NCI-H2081 treated with DMSO at 0.1 percent for 48 hours (cell line): Measurements from ENCODE around the gene PSMD11.

Experiments
- DNase-seq: peaks from one replicate; lab custom pipeline; 2025; lab: John Stamatoyannopoulos, UW

The PSMD11 gene

GRCh38 chr17:32467949-32468348, 23.6 kb downstream of the PSMD11 start:
- no peak for DNase-seq

- no peak for DNase-seq
Measured at GRCh38 chr17:32470405-32471167, 26.3 kb downstream of the PSMD11 start.

DNA sequence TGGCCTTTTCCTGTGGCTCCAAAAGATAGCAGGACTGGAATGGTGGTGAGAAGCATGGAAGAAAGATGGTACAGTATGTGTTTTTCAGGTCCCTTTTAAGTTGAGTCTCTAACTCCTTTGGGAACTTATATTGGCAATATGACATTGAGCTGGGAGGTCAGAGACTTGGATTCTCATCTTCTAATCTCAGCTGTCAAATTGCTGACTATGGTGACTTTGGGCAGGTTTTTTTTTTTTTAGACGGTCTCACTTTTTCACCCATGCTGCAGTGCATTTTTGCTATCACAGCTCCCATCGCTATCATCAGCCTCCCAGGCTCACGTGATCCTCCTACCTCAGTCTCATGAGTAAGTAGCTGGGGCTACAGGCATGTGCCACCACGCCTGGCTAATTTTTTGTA, 27.3 kb downstream of the PSMD11 start:
- no peak for DNase-seq

GRCh38 chr17:32475258-32475657, 30.9 kb downstream of the PSMD11 start:
- DNase-seq = no peak

GRCh38 chr17:32477220-32477619, 32.9 kb downstream of the PSMD11 start:
- no peak for DNase-seq

- DNase-seq = no peak
Measured at GRCh38 chr17:32479074-32479617, 34.8 kb downstream of the PSMD11 start.

DNA sequence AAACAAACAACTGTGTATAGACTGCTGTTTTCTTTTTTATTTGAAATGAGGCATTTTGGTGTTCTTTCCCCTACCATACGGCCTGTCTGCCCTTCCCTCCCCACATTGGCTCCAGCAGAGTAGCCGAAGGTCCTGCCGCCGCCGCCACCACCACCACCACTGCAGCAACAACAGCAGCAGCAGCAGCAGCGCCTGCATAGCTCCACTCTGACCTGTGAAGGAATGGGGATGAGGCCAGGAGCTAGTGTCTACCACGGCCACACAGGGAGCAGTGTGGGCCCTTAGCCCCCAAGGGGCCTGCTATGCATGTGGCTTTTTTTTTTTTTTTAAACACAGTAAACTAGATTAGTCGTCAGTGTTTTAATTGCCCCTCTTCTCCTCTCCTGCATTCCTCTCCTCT, 36.9 kb downstream of the PSMD11 start:
- DNase-seq = no peak

DNA sequence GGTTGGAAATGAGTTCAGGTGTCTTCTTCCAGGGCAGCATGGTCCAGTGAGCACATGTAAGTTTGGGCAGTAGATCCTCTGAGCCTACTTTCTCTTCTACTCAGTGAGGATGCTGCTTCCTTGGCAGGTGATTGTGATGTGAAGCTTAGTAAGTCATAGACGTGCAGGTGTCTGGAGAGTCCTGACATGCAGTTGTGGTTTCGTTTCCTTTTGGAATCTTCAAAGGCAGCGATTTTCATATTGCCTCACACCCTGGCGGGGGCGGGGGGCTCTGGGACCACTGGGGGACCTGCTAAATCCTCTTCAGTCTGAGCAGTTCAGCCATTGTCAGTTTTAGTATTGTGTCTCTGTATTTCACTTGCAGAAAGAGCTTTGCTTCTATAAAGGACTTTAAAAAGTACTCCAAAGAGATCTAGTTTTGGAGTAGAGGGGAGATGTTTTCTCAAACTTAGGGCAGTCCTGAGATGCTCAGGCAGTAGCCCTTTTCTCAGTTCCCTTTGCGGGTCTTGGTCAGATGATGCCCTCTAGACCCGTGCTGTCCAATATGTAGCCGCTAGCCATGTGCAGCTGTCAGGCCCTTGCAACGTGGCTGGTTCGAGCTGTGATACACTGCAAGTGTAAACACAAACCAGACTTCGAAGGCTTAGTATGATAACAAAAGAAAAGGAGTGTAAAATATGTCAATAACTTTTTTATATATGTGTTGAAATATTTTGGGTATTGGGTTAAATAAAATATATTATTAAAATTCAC, 38.4 kb downstream of the PSMD11 start:
- DNase-seq = no peak

DNA sequence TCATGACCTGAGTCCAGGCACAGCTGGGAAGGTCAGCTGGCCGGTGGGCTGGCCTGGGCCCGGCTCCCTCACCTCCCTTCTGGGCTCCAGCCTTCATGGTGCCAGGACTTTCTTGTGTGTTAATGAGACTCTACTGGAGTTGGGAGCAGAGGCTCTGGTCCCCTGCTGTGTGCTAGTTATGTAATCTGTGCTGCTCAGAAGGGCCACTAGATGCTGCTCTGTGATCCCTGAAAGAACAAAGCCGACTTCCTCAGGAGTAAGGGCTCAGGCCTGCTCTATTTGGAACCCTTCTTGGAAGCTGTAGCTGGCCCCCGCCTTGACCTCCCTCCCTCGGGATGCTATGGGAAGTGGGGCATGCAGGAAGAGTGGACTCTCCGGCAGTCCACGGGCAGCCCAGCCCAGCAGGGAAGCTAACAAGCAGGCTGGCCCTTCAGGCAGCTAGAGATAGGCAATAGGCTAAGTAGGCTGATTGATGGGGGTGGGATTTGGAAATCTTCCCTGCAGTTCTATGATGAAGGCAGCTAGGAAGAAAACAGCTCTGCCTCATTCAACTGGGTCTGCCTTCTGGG, 39.2 kb downstream of the PSMD11 start:
- peak; percentile 24 for DNase-seq

DNA sequence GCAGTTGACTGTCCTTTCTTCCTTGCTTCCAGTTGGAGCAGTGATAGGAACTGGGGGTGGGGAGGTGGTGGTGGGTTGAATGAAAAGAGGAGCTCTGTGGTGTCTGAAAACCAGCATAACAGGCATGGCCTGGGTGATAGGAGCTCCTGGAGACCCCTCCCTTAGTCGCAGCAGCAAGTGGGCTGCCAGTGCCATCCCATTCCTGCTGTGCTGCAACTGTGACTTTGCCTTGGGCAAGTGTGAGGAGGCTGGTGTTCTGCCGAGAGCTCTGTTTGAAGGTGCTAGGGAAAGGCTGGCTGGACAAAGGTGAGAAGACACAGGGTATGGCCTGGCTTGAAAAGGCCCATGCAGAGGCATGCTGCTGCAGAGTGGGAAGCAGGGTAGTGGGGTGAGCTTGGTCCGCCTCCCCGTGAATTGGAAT, 39.7 kb downstream of the PSMD11 start:
- no peak for DNase-seq

GRCh38 chr17:32484628-32485027, 40.3 kb downstream of the PSMD11 start:
- no peak for DNase-seq

DNA sequence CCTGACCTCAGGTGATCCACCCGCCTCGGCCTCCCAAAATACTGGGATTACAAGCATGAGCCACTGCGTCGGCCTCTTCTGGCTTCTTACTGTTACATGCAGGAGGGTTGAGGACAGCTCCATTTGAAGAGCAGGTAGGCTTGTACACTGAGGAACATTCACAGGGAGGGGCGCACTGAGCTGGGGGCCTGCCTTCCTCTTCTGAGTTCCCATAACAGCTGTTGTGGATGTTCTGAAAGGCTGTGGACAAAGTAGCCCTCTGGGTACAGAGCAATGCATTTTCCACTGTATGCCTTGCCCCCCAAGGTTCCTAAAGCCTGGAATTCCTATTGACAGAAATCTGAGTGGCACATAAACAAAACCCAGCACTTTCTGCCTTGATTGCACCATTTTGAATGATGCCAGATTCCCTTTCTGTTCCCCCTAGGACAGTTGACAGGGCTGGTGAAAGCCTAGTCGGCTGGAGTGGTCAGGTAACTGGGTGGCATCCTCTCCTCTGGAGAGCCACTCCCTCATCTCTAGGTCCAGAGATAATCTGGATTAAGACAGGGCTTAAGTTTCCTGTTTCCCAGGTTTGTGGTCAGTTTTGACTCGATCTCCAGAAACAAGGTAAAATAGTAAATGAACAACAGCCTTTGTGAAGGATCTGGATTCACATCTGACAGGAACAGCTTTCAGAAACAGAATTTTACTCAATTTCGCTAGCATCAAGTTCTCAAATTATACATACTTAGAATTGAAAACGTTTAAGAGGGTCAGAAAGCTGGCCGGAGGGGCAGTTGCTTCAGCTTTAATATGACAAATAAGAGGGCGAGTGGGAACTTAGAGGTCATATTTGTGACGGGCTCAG, 41.2 kb downstream of the PSMD11 start:
- no peak for DNase-seq

GRCh38 chr17:32486111-32486700, 41.9 kb downstream of the PSMD11 start:
- no peak for DNase-seq

DNA sequence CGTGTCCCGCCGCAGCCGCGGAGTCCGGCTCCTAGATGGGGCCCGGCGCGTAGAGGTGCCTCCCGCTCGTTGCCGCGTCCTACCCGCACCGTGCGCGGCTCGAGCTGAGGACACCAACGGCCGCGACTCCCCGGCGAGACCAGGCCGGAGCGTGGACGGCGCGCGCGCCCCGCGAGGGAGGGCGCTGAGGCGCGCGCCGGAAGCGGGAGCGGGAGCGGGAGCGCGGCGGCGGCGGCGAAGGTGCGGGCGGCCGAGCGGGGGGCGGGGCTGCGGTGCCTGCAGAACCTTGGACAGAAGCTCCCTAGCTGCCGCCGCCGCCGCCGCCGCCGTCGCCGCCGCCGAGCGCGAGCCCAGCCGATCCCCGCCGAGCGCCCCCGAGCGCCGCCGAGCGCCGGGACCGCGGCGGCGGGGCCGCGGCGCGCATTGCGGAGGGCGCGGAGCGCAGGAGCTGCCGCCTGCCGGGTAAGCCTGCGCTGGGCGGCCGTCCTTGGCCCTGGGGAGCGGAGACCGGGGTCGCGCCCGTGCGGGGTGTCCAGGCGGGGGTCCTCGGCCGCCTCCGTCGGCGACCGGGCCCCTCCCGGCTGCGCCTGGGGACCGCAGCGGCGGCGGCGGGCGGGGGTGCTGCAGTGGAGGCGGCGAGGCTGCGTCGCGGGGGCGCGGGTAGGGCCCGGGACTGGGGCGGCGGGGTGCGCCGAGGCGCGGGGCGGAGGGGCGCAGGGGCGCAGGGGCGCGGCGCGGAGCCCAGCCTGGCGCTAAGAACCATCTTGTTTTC, 42.6 kb downstream of the PSMD11 start, which contains the start of gene CDK5R1:
TSS of gene CDK5R1 (plus strand) at position 293 of the 772 bp plus-strand sequence. CDS start 628 bp downstream, outside the sequence.
- no peak for DNase-seq

- no peak for DNase-seq
Measured at GRCh38 chr17:32487473-32488176, 43.3 kb downstream of the PSMD11 start.

DNA sequence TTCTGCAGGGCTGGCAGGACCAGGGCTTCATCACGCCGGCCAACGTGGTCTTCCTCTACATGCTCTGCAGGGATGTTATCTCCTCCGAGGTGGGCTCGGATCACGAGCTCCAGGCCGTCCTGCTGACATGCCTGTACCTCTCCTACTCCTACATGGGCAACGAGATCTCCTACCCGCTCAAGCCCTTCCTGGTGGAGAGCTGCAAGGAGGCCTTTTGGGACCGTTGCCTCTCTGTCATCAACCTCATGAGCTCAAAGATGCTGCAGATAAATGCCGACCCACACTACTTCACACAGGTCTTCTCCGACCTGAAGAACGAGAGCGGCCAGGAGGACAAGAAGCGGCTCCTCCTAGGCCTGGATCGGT, 43.9 kb downstream of the PSMD11 start:
- no peak for DNase-seq

- DNase-seq = no peak
Measured at GRCh38 chr17:32488604-32489180, 44.4 kb downstream of the PSMD11 start.

DNA sequence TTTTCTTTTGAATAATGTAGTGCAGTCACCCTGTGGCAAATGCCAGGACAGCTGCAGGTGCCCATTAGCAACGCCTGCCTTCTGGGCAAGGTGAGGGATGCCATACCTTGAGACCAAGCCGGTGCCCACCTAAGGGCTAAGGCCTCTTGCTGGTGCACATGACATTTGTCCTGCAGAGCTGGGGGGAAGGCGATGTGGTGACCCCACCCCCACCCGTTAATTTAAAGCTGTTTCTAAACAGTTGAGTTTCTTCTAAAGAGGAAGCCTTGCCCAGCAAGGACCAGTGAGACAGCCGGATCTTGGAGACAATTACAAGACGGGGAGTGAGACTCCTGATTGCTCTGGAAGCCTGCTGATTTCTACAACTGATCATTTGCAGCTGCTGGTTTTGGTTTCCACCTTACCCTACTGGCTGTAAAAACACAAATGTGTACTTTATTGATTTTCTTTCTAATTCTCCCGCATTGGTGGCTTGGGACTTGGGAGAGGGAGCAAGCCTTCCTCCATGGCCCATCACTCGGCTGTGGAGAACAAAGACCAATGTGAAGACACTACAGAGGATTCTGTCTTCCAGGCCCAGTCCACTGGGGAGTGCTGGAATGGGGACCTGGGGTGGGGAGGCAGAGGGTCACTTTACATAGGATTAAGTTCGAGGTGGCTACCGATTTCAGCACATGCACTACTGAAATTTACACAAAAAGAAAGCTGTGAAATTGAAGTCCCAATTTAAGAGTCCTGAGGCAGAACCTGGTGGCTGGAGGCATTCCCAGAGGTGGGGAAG, 45.2 kb downstream of the PSMD11 start:
- no peak for DNase-seq

DNA sequence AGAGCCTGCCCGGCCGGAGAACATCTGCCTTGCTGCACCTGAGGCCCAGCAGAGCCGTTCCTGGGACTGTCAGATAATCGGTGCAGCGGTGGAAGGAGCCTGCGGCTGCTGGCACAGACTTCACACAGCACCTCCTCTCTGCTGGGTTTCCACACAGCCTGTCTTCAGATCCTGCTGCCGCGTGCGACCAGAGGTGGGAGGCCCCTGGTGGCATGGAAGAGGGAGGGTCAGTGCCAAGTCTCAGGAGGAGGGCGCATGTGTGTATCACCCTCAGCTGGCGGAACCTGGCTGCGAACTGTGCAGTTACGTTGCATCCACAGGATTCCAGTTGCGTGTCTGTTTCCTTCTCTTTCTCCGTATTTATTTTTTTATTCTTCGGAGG, 45.8 kb downstream of the PSMD11 start:
- DNase-seq = no peak
